ENCODE measurements around the gene TRIM41. TPM values are rescaled to one million over a fixed set of nuclear protein-coding genes. Genes with fewer than 3 reads are reported as not detected.

TRIM41 gene
- total and polyA plus RNA-seq, 9 of the 15 experiments (the other 6 are each of a cell fraction or from before 2014, with no cell fraction given) = 1.8 to 47.6 (median 20.9) TPM

DNA sequence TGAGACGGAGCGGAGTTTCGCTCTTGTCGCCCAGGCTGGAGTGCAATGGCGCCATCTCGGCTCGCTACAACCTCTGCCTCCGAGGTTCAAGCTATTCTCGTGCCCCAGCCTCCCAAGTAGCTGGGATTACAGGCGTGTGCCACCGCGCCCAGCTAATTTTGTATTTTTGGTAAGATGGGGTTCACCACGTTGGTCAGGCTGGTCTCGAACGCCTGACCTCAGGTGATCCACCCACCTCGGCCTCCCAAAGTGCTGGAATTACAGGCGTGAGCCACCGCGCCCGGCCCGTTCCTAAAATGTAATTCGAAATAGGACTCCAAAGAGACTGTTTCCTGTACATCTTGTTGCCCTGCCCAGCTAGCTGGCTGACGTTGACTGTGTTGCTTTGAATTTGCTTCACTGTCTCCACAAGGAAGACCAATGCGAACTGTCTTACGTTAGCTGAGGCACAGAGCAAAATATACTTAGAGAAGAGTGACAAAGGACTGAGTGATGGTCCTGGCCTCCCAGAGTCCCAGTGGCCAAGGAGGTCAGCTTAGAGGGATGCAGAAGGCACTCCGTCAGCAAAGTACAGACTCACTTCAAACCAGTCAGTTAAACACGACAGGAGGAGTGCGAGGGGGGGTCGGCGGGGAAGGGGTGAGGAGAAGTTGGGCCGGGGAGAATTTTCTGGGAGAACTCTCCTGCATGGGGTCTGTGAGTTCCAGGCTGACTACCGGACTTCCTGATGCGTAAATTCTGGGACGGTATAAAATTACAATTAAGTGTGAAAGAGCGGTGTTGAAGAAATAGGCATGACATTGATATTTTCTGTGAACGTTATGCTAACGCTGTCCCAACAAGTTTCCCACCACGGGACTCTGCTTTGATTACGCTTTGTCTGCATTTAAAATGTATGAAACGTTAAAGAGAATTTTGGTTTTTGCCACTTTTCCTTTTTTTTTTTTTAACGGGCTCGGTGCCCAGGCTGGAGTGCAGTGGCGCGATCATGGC is 6.8 kb upstream of the TRIM41 start (continued):
- TF ChIP-seq, protein P1, sequence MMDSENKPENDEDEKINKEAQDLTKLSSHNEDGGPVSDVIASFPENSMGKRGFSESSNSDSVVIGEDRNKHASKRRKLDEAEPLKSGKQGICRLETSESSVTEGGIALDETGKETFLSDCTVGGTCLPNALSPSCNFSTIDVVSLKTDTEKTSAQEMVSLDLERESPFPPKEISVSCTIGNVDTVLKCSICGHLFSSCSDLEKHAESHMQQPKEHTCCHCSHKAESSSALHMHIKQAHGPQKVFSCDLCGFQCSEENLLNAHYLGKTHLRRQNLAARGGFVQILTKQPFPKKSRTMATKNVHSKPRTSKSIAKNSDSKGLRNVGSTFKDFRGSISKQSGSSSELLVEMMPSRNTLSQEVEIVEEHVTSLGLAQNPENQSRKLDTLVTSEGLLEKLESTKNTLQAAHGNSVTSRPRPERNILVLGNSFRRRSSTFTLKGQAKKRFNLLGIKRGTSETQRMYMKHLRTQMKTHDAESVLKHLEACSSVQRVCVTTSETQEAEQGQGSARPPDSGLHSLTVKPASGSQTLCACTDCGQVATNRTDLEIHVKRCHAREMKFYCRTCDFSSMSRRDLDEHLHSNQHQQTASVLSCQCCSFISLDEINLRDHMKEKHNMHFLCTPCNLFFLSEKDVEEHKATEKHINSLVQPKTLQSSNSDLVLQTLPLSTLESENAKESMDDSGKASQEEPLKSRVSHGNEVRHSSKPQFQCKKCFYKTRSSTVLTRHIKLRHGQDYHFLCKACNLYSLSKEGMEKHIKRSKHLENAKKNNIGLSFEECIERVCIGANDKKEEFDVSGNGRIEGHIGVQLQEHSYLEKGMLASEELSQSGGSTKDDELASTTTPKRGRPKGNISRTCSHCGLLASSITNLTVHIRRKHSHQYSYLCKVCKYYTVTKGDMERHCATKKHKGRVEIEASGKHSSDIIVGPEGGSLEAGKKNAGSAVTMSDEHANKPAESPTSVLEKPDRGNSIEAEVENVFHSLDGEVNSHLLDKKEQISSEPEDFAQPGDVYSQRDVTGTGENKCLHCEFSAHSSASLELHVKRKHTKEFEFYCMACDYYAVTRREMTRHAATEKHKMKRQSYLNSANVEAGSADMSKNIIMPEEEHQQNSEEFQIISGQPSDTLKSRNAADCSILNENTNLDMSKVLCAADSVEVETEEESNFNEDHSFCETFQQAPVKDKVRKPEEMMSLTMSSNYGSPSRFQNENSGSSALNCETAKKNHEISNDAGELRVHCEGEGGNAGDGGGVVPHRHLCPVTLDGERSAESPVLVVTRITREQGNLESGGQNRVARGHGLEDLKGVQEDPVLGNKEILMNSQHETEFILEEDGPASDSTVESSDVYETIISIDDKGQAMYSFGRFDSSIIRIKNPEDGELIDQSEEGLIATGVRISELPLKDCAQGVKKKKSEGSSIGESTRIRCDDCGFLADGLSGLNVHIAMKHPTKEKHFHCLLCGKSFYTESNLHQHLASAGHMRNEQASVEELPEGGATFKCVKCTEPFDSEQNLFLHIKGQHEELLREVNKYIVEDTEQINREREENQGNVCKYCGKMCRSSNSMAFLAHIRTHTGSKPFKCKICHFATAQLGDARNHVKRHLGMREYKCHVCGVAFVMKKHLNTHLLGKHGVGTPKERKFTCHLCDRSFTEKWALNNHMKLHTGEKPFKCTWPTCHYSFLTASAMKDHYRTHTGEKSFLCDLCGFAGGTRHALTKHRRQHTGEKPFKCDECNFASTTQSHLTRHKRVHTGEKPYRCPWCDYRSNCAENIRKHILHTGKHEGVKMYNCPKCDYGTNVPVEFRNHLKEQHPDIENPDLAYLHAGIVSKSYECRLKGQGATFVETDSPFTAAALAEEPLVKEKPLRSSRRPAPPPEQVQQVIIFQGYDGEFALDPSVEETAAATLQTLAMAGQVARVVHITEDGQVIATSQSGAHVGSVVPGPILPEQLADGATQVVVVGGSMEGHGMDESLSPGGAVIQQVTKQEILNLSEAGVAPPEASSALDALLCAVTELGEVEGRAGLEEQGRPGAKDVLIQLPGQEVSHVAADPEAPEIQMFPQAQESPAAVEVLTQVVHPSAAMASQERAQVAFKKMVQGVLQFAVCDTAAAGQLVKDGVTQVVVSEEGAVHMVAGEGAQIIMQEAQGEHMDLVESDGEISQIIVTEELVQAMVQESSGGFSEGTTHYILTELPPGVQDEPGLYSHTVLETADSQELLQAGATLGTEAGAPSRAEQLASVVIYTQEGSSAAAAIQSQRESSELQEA (IDR thresholded peaks at IDR 0.05; ENCODE audit: low read depth) = peak; percentile 41; the same call in 1 of the 2 replicates
- TF ChIP-seq, protein P2, sequence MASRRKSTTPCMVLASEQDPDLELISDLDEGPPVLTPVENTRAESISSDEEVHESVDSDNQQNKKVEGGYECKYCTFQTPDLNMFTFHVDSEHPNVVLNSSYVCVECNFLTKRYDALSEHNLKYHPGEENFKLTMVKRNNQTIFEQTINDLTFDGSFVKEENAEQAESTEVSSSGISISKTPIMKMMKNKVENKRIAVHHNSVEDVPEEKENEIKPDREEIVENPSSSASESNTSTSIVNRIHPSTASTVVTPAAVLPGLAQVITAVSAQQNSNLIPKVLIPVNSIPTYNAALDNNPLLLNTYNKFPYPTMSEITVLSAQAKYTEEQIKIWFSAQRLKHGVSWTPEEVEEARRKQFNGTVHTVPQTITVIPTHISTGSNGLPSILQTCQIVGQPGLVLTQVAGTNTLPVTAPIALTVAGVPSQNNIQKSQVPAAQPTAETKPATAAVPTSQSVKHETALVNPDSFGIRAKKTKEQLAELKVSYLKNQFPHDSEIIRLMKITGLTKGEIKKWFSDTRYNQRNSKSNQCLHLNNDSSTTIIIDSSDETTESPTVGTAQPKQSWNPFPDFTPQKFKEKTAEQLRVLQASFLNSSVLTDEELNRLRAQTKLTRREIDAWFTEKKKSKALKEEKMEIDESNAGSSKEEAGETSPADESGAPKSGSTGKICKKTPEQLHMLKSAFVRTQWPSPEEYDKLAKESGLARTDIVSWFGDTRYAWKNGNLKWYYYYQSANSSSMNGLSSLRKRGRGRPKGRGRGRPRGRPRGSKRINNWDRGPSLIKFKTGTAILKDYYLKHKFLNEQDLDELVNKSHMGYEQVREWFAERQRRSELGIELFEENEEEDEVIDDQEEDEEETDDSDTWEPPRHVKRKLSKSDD (conservative IDR thresholded peaks at IDR 0.05; ENCODE audit: low read length) = no peak
- TF ChIP-seq TEAD1 (CRISPR knock-in tag; IDR thresholded peaks at IDR 0.05) (no peak), CHD4 (IDR thresholded peaks at IDR 0.05; ENCODE audit: insufficient read depth, insufficient replicate concordance, low read depth, low read length, poor library complexity, severe bottlenecking) (peak; percentile 50), HNRNPLL (IDR thresholded peaks at IDR 0.05; ENCODE audit: low read depth, low read length, poor library complexity, severe bottlenecking) (peak; percentile 28), BRCA1 (IDR thresholded peaks at IDR 0.05) (no peak), BRCA1 (CRISPR knock-in tag; IDR thresholded peaks at IDR 0.05) (no peak), ZNF507 (tag; conservative IDR thresholded peaks at IDR 0.05) (no peak), SOX6 (IDR thresholded peaks at IDR 0.05) (peak; percentile 38; the same call in 1 of the 2 replicates), TAF1 (IDR thresholded peaks at IDR 0.05; ENCODE audit: control insufficient read depth, extremely low read depth, insufficient read depth, low read length, severe bottlenecking) (peak; percentile 30), ZNF12 (CRISPR knock-in tag; IDR thresholded peaks at IDR 0.05) (no peak), ZSCAN32 (CRISPR knock-in tag; IDR thresholded peaks at IDR 0.05) (no peak)
- TF ChIP-seq, protein P3, sequence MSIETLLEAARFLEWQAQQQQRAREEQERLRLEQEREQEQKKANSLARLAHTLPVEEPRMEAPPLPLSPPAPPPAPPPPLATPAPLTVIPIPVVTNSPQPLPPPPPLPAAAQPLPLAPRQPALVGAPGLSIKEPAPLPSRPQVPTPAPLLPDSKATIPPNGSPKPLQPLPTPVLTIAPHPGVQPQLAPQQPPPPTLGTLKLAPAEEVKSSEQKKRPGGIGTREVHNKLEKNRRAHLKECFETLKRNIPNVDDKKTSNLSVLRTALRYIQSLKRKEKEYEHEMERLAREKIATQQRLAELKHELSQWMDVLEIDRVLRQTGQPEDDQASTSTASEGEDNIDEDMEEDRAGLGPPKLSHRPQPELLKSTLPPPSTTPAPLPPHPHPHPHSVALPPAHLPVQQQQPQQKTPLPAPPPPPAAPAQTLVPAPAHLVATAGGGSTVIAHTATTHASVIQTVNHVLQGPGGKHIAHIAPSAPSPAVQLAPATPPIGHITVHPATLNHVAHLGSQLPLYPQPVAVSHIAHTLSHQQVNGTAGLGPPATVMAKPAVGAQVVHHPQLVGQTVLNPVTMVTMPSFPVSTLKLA (conservative IDR thresholded peaks at IDR 0.05) = peak in 1 of 2 experiments; percentile 43; a peak in 2 of 4 replicates

Measured in K562 (cell line).